ENCODE measurements around the gene TBC1D26. TPM values are rescaled to one million over a fixed set of nuclear protein-coding genes. Genes with fewer than 3 reads are reported as not detected.
"Not testable (repeated sequence)": the region's sequence is repeated elsewhere in the genome, so short reads cannot be mapped to it uniquely, and the experiment has no call there.

TBC1D26 gene
- total RNA-seq, 2 donors from 2014 or later: not detected

GRCh38 chr17:15742921-15743320 lies 10.8 kb downstream of the TBC1D26 start:
- Histone ChIP-seq H3K4me1 (no peaks in the 10 kb centered on the region), H3K27me3 (no peaks in the 10 kb centered on the region), H3K36me3 (no peaks in the 10 kb centered on the region), H3K27ac (no peak overlapping the region), H3K4me3 (no peak overlapping the region), H3K9ac (ENCODE audit: low read depth in 2 of 2, low read length in 2 of 2) (no peak overlapping the region), H3K9me3 (no peaks in the 10 kb centered on the region)
- TF ChIP-seq CTCF (IDR thresholded peaks at IDR 0.05): no peak
- DNase-seq: no peak
- intact Hi-C loops (cut with DNase I): no loop called here

GRCh38 chr17:15744074-15744676 lies 12.1 kb downstream of the TBC1D26 start:
- H3K9me3 ChIP-seq: no peaks in the 10 kb centered on the region
- no peak for TF ChIP-seq CTCF (IDR thresholded peaks at IDR 0.05)
- H3K4me1 ChIP-seq: no peaks in the 10 kb centered on the region
- no peaks in the 10 kb centered on the region for H3K27me3 ChIP-seq
- no peak overlapping the region for H3K9ac ChIP-seq (ENCODE audit: low read depth in 2 of 2, low read length in 2 of 2)
- intact Hi-C loops (cut with DNase I): no loop called here
- H3K4me3 ChIP-seq: no peak overlapping the region
- H3K27ac ChIP-seq: no peak overlapping the region
- H3K36me3 ChIP-seq: no peaks in the 10 kb centered on the region
- no peak for DNase-seq

- no peaks in the 10 kb centered on the region for H3K36me3 ChIP-seq
- no peak for TF ChIP-seq CTCF (IDR thresholded peaks at IDR 0.05)
- H3K27ac ChIP-seq: no peak overlapping the region
- no peak overlapping the region for H3K4me3 ChIP-seq
- H3K4me1 ChIP-seq: no peaks in the 10 kb centered on the region
- H3K9me3 ChIP-seq: no peaks in the 10 kb centered on the region
- H3K27me3 ChIP-seq: no peaks in the 10 kb centered on the region
- no peak for DNase-seq
- intact Hi-C loops (cut with DNase I): no loop called here
- H3K9ac ChIP-seq (ENCODE audit: low read depth in 2 of 2, low read length in 2 of 2): no peak overlapping the region
Observed at GRCh38 chr17:15744885-15745284, 12.8 kb downstream of the TBC1D26 start.

- H3K9me3 ChIP-seq; H3K27ac ChIP-seq; H3K9ac ChIP-seq (ENCODE audit: low read depth in 2 of 2, low read length in 2 of 2); H3K4me3 ChIP-seq; H3K27me3 ChIP-seq; DNase-seq; H3K4me1 ChIP-seq; intact Hi-C loops (cut with DNase I); H3K36me3 ChIP-seq: not testable (repeated sequence)
Observed at GRCh38 chr17:15749403-15749802, 17.3 kb downstream of the TBC1D26 start.

- H3K4me3 ChIP-seq; H3K4me1 ChIP-seq; H3K27ac ChIP-seq; H3K9me3 ChIP-seq; intact Hi-C loops (cut with DNase I); DNase-seq; H3K9ac ChIP-seq (ENCODE audit: low read depth in 2 of 2, low read length in 2 of 2); H3K36me3 ChIP-seq; H3K27me3 ChIP-seq: not testable (repeated sequence)
Observed at GRCh38 chr17:15768865-15769533, 36.9 kb downstream of the TBC1D26 start.

- H3K27me3 ChIP-seq; H3K4me3 ChIP-seq; H3K4me1 ChIP-seq; intact Hi-C loops (cut with DNase I); H3K27ac ChIP-seq; DNase-seq; H3K9ac ChIP-seq (ENCODE audit: low read depth in 2 of 2, low read length in 2 of 2); H3K9me3 ChIP-seq; H3K36me3 ChIP-seq: not testable (repeated sequence)
Observed at GRCh38 chr17:15770679-15771078, 38.6 kb downstream of the TBC1D26 start.

- no peak for TF ChIP-seq CTCF (IDR thresholded peaks at IDR 0.05)
- H3K27ac ChIP-seq: no peak overlapping the region
- H3K4me1 ChIP-seq: no peaks in the 10 kb centered on the region
- no peak overlapping the region for H3K4me3 ChIP-seq
- intact Hi-C loops (cut with DNase I): no loop called here
- no peaks in the 10 kb centered on the region for H3K36me3 ChIP-seq
- no peak overlapping the region for H3K9ac ChIP-seq (ENCODE audit: low read depth in 2 of 2, low read length in 2 of 2)
- H3K27me3 ChIP-seq: no peaks in the 10 kb centered on the region
- no peak for DNase-seq
- no peaks in the 10 kb centered on the region for H3K9me3 ChIP-seq
Observed at GRCh38 chr17:15776871-15777270, 44.8 kb downstream of the TBC1D26 start.

Data from colonic mucosa (tissue), 4 donors.